Measurements from ENCODE around the gene NLRC3.
"Not testable (repeated sequence)": the region's sequence is repeated elsewhere in the genome, so short reads cannot be mapped to it uniquely, and the experiment has no call there.

The NLRC3 gene

GRCh38 chr16:3527216-3527829 lies 49.9 kb downstream of the NLRC3 start:
- in situ Hi-C loops (cut with MboI; ENCODE audit: low pct_unique_long_range_greater_than_20kb, low sequenced_read_pairs) = not testable (repeated sequence)
- DNase-seq = peak; percentile 72

- DNase-seq = no peak
- in situ Hi-C loops (cut with MboI; ENCODE audit: low pct_unique_long_range_greater_than_20kb, low sequenced_read_pairs) = no loop called here
Observed at GRCh38 chr16:3525951-3526350, 51.3 kb downstream of the NLRC3 start.

- in situ Hi-C loops (cut with MboI; ENCODE audit: low pct_unique_long_range_greater_than_20kb, low sequenced_read_pairs) = no loop called here
- no peak for DNase-seq
Observed at GRCh38 chr16:3523281-3523680, 53.9 kb downstream of the NLRC3 start.

- no peak for DNase-seq
Observed at GRCh38 chr16:3520841-3521240, 56.4 kb downstream of the NLRC3 start.

GRCh38 chr16:3520413-3520812 lies 56.8 kb downstream of the NLRC3 start:
- in situ Hi-C loops (cut with MboI; ENCODE audit: low pct_unique_long_range_greater_than_20kb, low sequenced_read_pairs) = no loop called here
- DNase-seq = no peak

More at GRCh38 chr16:3520841-3521240, 56.4 kb downstream of the NLRC3 start:
- in situ Hi-C loops (cut with MboI; ENCODE audit: low pct_unique_long_range_greater_than_20kb, low sequenced_read_pairs) = no loop called here

- in situ Hi-C loops (cut with MboI; ENCODE audit: low pct_unique_long_range_greater_than_20kb, low sequenced_read_pairs) = no loop called here
- DNase-seq = no peak
Observed at GRCh38 chr16:3519581-3519980, 57.6 kb downstream of the NLRC3 start.

GRCh38 chr16:3518986-3519348 lies 58.2 kb downstream of the NLRC3 start:
- in situ Hi-C loops (cut with MboI; ENCODE audit: low pct_unique_long_range_greater_than_20kb, low sequenced_read_pairs) = no loop called here

GRCh38 chr16:3518292-3518985 lies 58.8 kb downstream of the NLRC3 start:
- no peak for DNase-seq
- in situ Hi-C loops (cut with MboI; ENCODE audit: low pct_unique_long_range_greater_than_20kb, low sequenced_read_pairs) = no loop called here

More at GRCh38 chr16:3518986-3519348, 58.2 kb downstream of the NLRC3 start:
- DNase-seq = no peak

- DNase-seq = no peak
- in situ Hi-C loops (cut with MboI; ENCODE audit: low pct_unique_long_range_greater_than_20kb, low sequenced_read_pairs) = no loop called here
Observed at GRCh38 chr16:3515897-3516296, 61.3 kb downstream of the NLRC3 start.

GRCh38 chr16:3514621-3515020 lies 62.6 kb downstream of the NLRC3 start:
- DNase-seq = no peak
- in situ Hi-C loops (cut with MboI; ENCODE audit: low pct_unique_long_range_greater_than_20kb, low sequenced_read_pairs) = no loop called here

GRCh38 chr16:3513892-3514583 lies 63.2 kb downstream of the NLRC3 start:
- in situ Hi-C loops (cut with MboI; ENCODE audit: low pct_unique_long_range_greater_than_20kb, low sequenced_read_pairs) = no loop called here
- no peak for DNase-seq

- in situ Hi-C loops (cut with MboI; ENCODE audit: low pct_unique_long_range_greater_than_20kb, low sequenced_read_pairs) = no loop called here
- no peak for DNase-seq
Observed at GRCh38 chr16:3511286-3512180, 65.7 kb downstream of the NLRC3 start.

- in situ Hi-C loops (cut with MboI; ENCODE audit: low pct_unique_long_range_greater_than_20kb, low sequenced_read_pairs) = no loop called here
- DNase-seq = no peak
Observed at GRCh38 chr16:3510416-3510815, 66.8 kb downstream of the NLRC3 start.

- peak; percentile 38 for DNase-seq
- in situ Hi-C loops (cut with MboI; ENCODE audit: low pct_unique_long_range_greater_than_20kb, low sequenced_read_pairs) = no loop called here
Observed at GRCh38 chr16:3509470-3509928, 67.7 kb downstream of the NLRC3 start.

- no peak for DNase-seq
- in situ Hi-C loops (cut with MboI; ENCODE audit: low pct_unique_long_range_greater_than_20kb, low sequenced_read_pairs) = no loop called here
Observed at GRCh38 chr16:3508736-3509135, 68.5 kb downstream of the NLRC3 start.

GRCh38 chr16:3503523-3503922 lies 73.7 kb downstream of the NLRC3 start:
- in situ Hi-C loops (cut with MboI; ENCODE audit: low pct_unique_long_range_greater_than_20kb, low sequenced_read_pairs) = no loop called here
- DNase-seq = no peak

GRCh38 chr16:3501783-3502400 lies 75.3 kb downstream of the NLRC3 start:
- in situ Hi-C loops (cut with MboI; ENCODE audit: low pct_unique_long_range_greater_than_20kb, low sequenced_read_pairs) = no loop called here
- DNase-seq = no peak

GRCh38 chr16:3501412-3501761 lies 75.8 kb downstream of the NLRC3 start:
- DNase-seq; in situ Hi-C loops (cut with MboI; ENCODE audit: low pct_unique_long_range_greater_than_20kb, low sequenced_read_pairs): not testable (repeated sequence)

- DNase-seq = no peak
- in situ Hi-C loops (cut with MboI; ENCODE audit: low pct_unique_long_range_greater_than_20kb, low sequenced_read_pairs) = no loop called here
Observed at GRCh38 chr16:3498988-3499387, 78.2 kb downstream of the NLRC3 start.
